HG03354 (cell line): ENCODE results near the gene XPR1.

Experiments used
- ATAC-seq: cut with Tn5 transposase; IDR thresholded peaks from one replicate; pipeline ENCODE4 v1.9.1; 2021; ENCODE audit warnings: mild to moderate bottlenecking; ENCODE audit not compliant: unreplicated experiment, poor library complexity, severe bottlenecking

XPR1 gene

GRCh38 chr1:180936110-180937011, 304.5 kb downstream of the XPR1 start:
- ATAC-seq = no peak

DNA sequence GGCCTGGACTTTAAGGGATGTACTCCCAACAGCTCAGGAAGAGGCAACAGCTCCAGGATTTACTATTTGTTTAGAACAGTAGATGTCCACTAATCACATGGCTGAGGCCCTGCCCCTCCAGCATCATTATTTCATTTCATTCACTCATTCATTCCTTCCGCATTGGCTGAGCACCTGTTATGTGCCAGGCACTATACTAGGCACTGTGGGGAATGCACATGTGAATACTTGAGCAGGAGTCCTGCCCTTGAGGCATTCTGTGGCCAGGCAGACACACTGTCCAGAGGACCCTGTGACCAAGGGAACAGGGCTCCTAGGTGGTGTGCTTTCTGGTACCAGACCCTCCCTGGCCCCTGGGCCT, 305.2 kb downstream of the XPR1 start:
- no peak for ATAC-seq

DNA sequence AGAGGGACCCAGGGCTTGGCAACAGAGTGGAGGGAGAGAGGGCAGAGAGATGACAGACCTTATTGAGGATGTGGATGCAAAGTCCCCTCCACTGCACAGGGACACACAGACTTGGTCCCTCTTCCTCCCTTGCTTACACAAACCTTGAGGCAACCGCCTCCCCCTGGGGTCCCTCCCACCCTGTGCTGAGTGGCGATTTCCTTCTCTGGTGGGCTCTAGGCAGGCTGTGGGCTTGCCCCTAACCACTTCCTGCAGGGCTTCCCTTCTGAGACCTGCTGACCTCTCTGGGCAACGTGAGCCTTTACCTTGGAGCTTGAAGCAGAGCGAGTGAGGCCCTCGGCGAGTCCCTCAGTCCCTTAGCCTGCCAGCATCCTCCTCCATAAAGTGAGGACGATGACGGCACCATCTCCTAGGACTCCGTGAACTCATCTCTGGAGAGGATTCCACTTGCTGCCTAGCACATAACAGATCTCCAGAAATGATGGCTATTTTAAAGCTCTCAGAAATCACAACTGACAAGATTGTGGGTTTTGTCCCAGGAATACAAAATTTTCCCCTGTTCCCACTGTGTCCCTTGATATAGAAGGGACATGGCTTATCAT, 305.9 kb downstream of the XPR1 start:
- no peak for ATAC-seq

- no peak for ATAC-seq
Observed at GRCh38 chr1:180939073-180939710, 307.4 kb downstream of the XPR1 start.

GRCh38 chr1:180939711-180940103, 307.9 kb downstream of the XPR1 start:
- ATAC-seq = no peak
